ENCODE results near the gene MAP2.

- TF ChIP-seq POLR2A (IDR thresholded peaks at IDR 0.05; ENCODE audit: extremely low read depth, insufficient read length) (no peak), CTCF (IDR thresholded peaks at IDR 0.05; ENCODE audit: low read depth, low read length) (no peak), MAX (IDR thresholded peaks at IDR 0.05; ENCODE audit: low read depth, low read length) (no peak)
Measured at GRCh38 chr2:209584472-209584871, 160.6 kb downstream of the MAP2 start.
